GM18499 (cell line): ENCODE data around the gene RCBTB2.
A peak's percentile ranks its signal among the peaks of the same experiment; 100 is the strongest.

Experiments used
- ATAC-seq: cut with Tn5 transposase; IDR thresholded peaks from one replicate; pipeline ENCODE4 v1.9.1; 2021; ENCODE audit warnings: moderate number of reproducible peaks; ENCODE audit not compliant: insufficient read depth, unreplicated experiment

Gene RCBTB2

GRCh38 chr13:48496271-48497161 is 36.4 kb downstream of the RCBTB2 start:
- ATAC-seq: no peak

- no peak for ATAC-seq
Observed at GRCh38 chr13:48494874-48495273, 38.0 kb downstream of the RCBTB2 start.

GRCh38 chr13:48493851-48494250 is 39.0 kb downstream of the RCBTB2 start:
- ATAC-seq: no peak

GRCh38 chr13:48493066-48493765 is 39.7 kb downstream of the RCBTB2 start:
- no peak for ATAC-seq

- ATAC-seq: peak; percentile 77
Observed at GRCh38 chr13:48492470-48493065, 40.3 kb downstream of the RCBTB2 start.

GRCh38 chr13:48492096-48492440 is 40.8 kb downstream of the RCBTB2 start:
- ATAC-seq: peak; percentile 26

- ATAC-seq: no peak
Observed at GRCh38 chr13:48491423-48492095, 41.3 kb downstream of the RCBTB2 start.

GRCh38 chr13:48490241-48490640 is 42.6 kb downstream of the RCBTB2 start:
- no peak for ATAC-seq

- no peak for ATAC-seq
Observed at GRCh38 chr13:48489666-48490065, 43.2 kb downstream of the RCBTB2 start.

GRCh38 chr13:48488995-48489394 is 43.9 kb downstream of the RCBTB2 start:
- ATAC-seq: no peak

- ATAC-seq: no peak
Observed at GRCh38 chr13:48487968-48488367, 44.9 kb downstream of the RCBTB2 start.

- no peak for ATAC-seq
Observed at GRCh38 chr13:48486836-48487235, 46.0 kb downstream of the RCBTB2 start.

GRCh38 chr13:48486362-48486761 is 46.5 kb downstream of the RCBTB2 start:
- no peak for ATAC-seq

GRCh38 chr13:48485432-48485831 is 47.4 kb downstream of the RCBTB2 start:
- no peak for ATAC-seq

GRCh38 chr13:48483575-48483974 is 49.3 kb downstream of the RCBTB2 start:
- ATAC-seq: no peak

- ATAC-seq: no peak
Observed at GRCh38 chr13:48478391-48478790, 54.5 kb downstream of the RCBTB2 start.

GRCh38 chr13:48477191-48477855 is 55.6 kb downstream of the RCBTB2 start:
- ATAC-seq: peak; percentile 60

GRCh38 chr13:48476686-48477085 is 56.2 kb downstream of the RCBTB2 start:
- ATAC-seq: no peak

- ATAC-seq: no peak
Observed at GRCh38 chr13:48476215-48476614, 56.7 kb downstream of the RCBTB2 start.

- ATAC-seq: no peak
Observed at GRCh38 chr13:48475230-48475629, 57.6 kb downstream of the RCBTB2 start.
